ENCODE measurements around the gene GNAL. TPM values are rescaled to one million over a fixed set of nuclear protein-coding genes. Genes with fewer than 3 reads are reported as not detected.

GNAL gene
- total and polyA plus RNA-seq, 2 of the 4 experiments (the other 2 are of a cell fraction) = 0.15 to 0.36 TPM

GRCh38 chr18:11655606-11655932 is 33.5 kb upstream of the GNAL start:
- no peak overlapping the region for H3K14ac ChIP-seq (replicated peaks; ENCODE audit: low read depth, low read length)
- intact Hi-C loops (cut with micrococcal nuclease) = loop anchor here (1.0 to 5.0 kb wide), 5 partner anchors 77 to 582 kb away; no protein-coding TSS in a partner anchor
- H2BK120ac ChIP-seq (ENCODE audit: low read depth, low read length) = no peak overlapping the region
- CTCF ChIA-PET = interaction anchor here (0.5 to 2.1 kb wide), 6 partner anchors 11 to 276 kb away, joined by 4 to 11 read pairs (median 5); no protein-coding TSS in a partner anchor
- no peak overlapping the region for H3K18ac ChIP-seq (ENCODE audit: low read depth, low read length)
- H2BK15ac ChIP-seq (ENCODE audit: low read depth, low read length) = no peak overlapping the region
- POLR2A ChIA-PET (ENCODE audit: unreplicated experiment) = no interaction called here
- no peak overlapping the region for H2AK5ac ChIP-seq (ENCODE audit: low read depth, low read length)
- no peaks in the 10 kb centered on the region for H3K36me3 ChIP-seq (ENCODE audit: control insufficient read depth, insufficient read depth, low read length)
- no peaks in the 10 kb centered on the region for H4K20me1 ChIP-seq (ENCODE audit: insufficient read depth, low read length)
- no TSS peak for BruUV-seq (replicated peaks)
- H3K9me3 ChIP-seq (ENCODE audit: control insufficient read depth, insufficient read depth, low read length) = no peaks in the 10 kb centered on the region
- ATAC-seq (ENCODE audit: low read depth) = peak; percentile 35
- H3K4me1 ChIP-seq (ENCODE audit: control insufficient read depth, insufficient read depth, low read length) = no peaks in the 10 kb centered on the region
- no peak overlapping the region for H3K27ac ChIP-seq (ENCODE audit: insufficient read depth, low read length)
- no peak overlapping the region for H3K4me3 ChIP-seq (ENCODE audit: insufficient read depth, low read depth, low read length)
- H4K91ac ChIP-seq (ENCODE audit: insufficient read depth, low read depth, low read length) = no peak overlapping the region
- H2AK9ac ChIP-seq (replicated peaks; ENCODE audit: low read depth, low read length, poor library complexity) = no peak overlapping the region
- WGBS, 2 experiments (ENCODE audit: extremely low coverage in 2 of 2, insufficient read length in 1 of 2) = no CpG with 5 or more reads among the region's 5 CpGs
- no peak overlapping the region for H4K8ac ChIP-seq (ENCODE audit: low read depth in 2 of 2, low read length in 2 of 2)
- no peak overlapping the region for H3K23ac ChIP-seq (ENCODE audit: low read depth, low read length)
- no peak for DNase-seq
- H3K79me1 ChIP-seq (ENCODE audit: low read depth in 1 of 2, low read length in 2 of 2) = no peaks in the 10 kb centered on the region
- TF ChIP-seq RFX5 (IDR thresholded peaks at IDR 0.05; ENCODE audit: low read depth, low read length) (no peak), MAZ (IDR thresholded peaks at IDR 0.05; ENCODE audit: borderline replicate concordance, low read depth, low read length) (no peak), BHLHE40 (IDR thresholded peaks at IDR 0.05; ENCODE audit: low read depth, low read length) (no peak), SMC3 (IDR thresholded peaks at IDR 0.05; ENCODE audit: low read depth, low read length) (no peak), CTCF (conservative IDR thresholded peaks at IDR 0.05; ENCODE audit: low read depth, low read length) (no peak)
- no peak overlapping the region for H2AFZ ChIP-seq (replicated peaks; ENCODE audit: low read length, poor library complexity)
- no peak overlapping the region for H3K9ac ChIP-seq (ENCODE audit: low read depth, low read length)
- H4K5ac ChIP-seq (ENCODE audit: low read depth, low read length) = no peak overlapping the region
- no peak overlapping the region for H3K56ac ChIP-seq (ENCODE audit: extremely low read depth, insufficient read depth, low read length)
- H3K9me1 ChIP-seq (ENCODE audit: insufficient read depth, low read length) = no peaks in the 10 kb centered on the region
- H3K4me2 ChIP-seq (ENCODE audit: low read depth, low read length) = 0 out of 2 replicates have a peak overlapping the region, but pooled peaks have one; percentile 43
- H3K27me3 ChIP-seq (ENCODE audit: control insufficient read depth, insufficient read depth, low read length) = peaks cover 44% of the 10 kb centered on the region
- H2BK5ac ChIP-seq (ENCODE audit: low read depth, low read length, poor library complexity, severe bottlenecking) = no peak overlapping the region
- dilution Hi-C loops (cut with HindIII; ENCODE audit: low sequenced_read_pairs, unreplicated experiment) = no loop called here
- in situ Hi-C loops (cut with MboI; ENCODE audit: low sequenced_read_pairs) = no loop called here
- H3K4ac ChIP-seq (ENCODE audit: low read depth, low read length) = no peak overlapping the region
- H2BK20ac ChIP-seq (ENCODE audit: low read depth, low read length) = no peak overlapping the region
